K562 (cell line): ENCODE results near the gene TTC33. TPM values are rescaled to one million over a fixed set of nuclear protein-coding genes. Genes with fewer than 3 reads are reported as not detected.

Source experiments
- PHF20 ChIP-seq: fragments of 450-650 bp; IDR thresholded peaks from 2 replicates; pipeline ENCODE4 v1.6.1; 2018; ENCODE audit not compliant: partially characterized antibody
- SOX6 ChIP-seq: fragments of 450-650 bp; IDR thresholded peaks from 2 replicates; pipeline ENCODE4 v1.6.1; 2014; ENCODE audit warnings: mild to moderate bottlenecking
- TAF15 ChIP-seq: fragments of 200-400 bp; formaldehyde crosslinking; IDR thresholded peaks from 2 replicates; pipeline ENCODE4 v1.6.1; 2017; ENCODE audit warnings: mild to moderate bottlenecking, low read depth, low read length, moderate library complexity
- ZEB2 ChIP-seq: fragments of 450-650 bp; IDR thresholded peaks from 2 replicates; pipeline ENCODE4 v1.6.1; 2016
- polyA plus RNA-seq, 8 experiments: library from polyadenylated mRNA; depleted of rRNA in 4 of 8; stranded (reverse) in 5 of 8; unstranded in 3 of 8; fragments of >200 nt; fragmentation: Nextera tagmentation in 2 of 8; fragmentation: Illumina TruSeq in 1 of 8; extraction: Ambion mirVana in 2 of 8; extraction: Trizol in 1 of 8; gene quantifications; 2 replicates each; pipeline versions ENCODE4 v1.2.1 to v1.2.3, GENCODE V29; 2011 to 2014; ENCODE audit warnings: inconsistent platforms in 1 of 8, missing spikeins in 1 of 8
- total RNA-seq, 7 experiments: library from RNA; depleted of rRNA in 6 of 7; stranded (reverse); fragments of >200 nt in 6 of 7; fragmentation: Illumina TruSeq in 2 of 7; extraction: Trizol in 2 of 7; gene quantifications; 2 replicates each; pipeline versions ENCODE4 v1.2.1 to v1.2.3, GENCODE V29; 2011 to 2021; ENCODE audit warnings: low replicate concordance in 1 of 7
- TF ChIP-seq, protein P1 (sequence below), 2 experiments: fragments of 450-650 bp; IDR thresholded peaks; 2 replicates each; pipeline ENCODE4 v1.6.1; 2016; ENCODE audit warnings: mild to moderate bottlenecking in 2 of 2, borderline replicate concordance in 1 of 2, low read depth in 1 of 2, moderate library complexity in 1 of 2
- TF ChIP-seq, protein P2 (sequence below): fragments of 250-450 bp; sonication (Bioruptor Pico); IDR thresholded peaks from 2 replicates; pipeline ENCODE4 v1.5.0; 2022; ENCODE audit warnings: mild to moderate bottlenecking

TTC33 gene
- total and polyA plus RNA-seq, 9 of the 15 experiments (the other 6 are each of a cell fraction or from before 2014, with no cell fraction given): 11.5 to 24.9 (median 21.1) TPM

DNA sequence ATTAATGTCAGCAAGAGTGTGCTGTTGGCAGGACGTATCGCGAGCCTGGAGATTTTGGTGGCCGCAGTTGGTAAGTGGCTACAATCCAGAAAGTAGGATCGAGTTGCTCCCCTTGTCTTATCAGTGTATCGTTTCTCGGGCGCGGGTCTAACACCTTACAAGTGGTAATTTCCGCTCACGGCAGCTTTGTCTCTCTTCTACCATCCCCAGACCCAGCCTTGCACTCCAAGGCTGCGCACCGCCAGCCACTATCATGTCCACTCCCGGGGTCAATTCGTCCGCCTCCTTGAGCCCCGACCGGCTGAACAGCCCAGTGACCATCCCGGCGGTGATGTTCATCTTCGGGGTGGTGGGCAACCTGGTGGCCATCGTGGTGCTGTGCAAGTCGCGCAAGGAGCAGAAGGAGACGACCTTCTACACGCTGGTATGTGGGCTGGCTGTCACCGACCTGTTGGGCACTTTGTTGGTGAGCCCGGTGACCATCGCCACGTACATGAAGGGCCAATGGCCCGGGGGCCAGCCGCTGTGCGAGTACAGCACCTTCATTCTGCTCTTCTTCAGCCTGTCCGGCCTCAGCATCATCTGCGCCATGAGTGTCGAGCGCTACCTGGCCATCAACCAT is 74.9 kb downstream of the TTC33 start (continued):
- TF ChIP-seq, protein P1, sequence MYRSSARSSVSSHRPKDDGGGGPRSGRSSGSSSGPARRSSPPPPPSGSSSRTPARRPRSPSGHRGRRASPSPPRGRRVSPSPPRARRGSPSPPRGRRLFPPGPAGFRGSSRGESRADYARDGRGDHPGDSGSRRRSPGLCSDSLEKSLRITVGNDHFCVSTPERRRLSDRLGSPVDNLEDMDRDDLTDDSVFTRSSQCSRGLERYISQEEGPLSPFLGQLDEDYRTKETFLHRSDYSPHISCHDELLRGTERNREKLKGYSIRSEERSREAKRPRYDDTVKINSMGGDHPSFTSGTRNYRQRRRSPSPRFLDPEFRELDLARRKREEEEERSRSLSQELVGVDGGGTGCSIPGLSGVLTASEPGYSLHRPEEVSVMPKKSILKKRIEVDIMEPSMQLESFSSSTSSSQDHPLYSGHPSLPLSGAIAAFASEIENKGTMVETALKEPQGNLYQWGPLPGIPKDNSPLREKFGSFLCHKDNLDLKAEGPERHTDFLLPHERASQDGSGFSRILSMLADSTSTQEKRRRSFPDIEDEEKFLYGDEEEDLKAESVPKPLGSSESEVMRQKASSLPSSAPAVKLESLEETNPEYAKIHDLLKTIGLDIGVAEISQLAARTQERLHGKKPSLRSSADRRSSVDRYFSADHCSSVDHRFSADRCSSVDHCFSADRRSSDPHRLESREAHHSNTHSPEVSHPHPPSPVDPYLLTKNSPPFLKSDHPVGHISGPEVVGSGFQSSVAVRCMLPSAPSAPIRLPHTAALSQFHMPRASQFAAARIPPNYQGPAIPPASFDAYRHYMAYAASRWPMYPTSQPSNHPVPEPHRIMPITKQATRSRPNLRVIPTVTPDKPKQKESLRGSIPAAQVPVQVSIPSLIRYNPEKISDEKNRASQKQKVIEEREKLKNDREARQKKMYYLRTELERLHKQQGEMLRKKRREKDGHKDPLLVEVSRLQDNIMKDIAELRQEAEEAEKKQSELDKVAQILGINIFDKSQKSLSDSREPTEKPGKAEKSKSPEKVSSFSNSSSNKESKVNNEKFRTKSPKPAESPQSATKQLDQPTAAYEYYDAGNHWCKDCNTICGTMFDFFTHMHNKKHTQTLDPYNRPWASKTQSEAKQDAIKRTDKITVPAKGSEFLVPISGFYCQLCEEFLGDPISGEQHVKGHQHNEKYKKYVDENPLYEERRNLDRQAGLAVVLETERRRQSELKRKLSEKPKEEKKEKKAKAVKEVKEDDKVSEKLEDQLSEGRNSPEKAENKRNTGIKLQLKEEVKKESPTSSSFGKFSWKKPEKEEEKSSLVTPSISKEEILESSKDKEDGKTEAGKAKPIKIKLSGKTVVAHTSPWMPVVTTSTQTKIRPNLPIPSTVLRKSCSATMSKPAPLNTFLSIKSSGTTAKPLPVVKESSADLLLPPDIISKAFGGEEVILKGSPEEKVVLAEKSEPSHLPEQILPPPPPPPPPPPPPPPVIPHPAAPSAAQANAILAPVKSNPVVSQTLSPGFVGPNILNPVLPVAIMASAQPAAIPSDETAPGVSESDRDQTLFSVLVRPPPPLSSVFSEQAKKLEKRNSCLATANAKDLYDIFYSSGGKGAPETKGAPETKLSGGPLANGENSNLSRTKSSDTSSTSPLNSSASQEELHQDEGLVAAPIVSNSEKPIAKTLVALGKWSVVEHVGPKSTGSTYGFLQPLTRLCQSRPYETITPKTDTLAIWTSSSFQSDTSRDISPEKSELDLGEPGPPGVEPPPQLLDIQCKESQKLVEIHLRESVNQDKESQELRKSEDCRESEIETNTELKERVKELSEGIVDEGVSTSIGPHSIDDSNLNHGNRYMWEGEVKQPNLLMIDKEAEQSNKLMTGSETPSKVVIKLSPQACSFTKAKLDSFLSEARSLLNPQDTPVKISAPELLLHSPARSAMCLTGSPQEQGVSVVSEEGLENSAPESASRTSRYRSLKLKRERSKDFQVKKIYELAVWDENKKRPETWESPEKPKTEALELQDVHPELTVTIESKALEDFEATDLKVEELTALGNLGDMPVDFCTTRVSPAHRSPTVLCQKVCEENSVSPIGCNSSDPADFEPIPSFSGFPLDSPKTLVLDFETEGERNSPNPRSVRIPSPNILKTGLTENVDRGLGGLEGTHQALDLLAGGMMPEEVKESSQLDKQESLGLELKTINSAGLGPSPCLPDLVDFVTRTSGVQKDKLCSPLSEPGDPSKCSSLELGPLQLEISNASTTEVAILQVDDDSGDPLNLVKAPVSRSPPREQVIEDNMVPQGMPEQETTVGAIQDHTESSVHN (IDR thresholded peaks at IDR 0.05; ENCODE audit: borderline replicate concordance in 1 of 2, low read depth in 1 of 2): no peak
- TF ChIP-seq PHF20: no peak
- TF ChIP-seq TAF15: no peak
- TF ChIP-seq ZEB2: no peak
- TF ChIP-seq, protein P2, sequence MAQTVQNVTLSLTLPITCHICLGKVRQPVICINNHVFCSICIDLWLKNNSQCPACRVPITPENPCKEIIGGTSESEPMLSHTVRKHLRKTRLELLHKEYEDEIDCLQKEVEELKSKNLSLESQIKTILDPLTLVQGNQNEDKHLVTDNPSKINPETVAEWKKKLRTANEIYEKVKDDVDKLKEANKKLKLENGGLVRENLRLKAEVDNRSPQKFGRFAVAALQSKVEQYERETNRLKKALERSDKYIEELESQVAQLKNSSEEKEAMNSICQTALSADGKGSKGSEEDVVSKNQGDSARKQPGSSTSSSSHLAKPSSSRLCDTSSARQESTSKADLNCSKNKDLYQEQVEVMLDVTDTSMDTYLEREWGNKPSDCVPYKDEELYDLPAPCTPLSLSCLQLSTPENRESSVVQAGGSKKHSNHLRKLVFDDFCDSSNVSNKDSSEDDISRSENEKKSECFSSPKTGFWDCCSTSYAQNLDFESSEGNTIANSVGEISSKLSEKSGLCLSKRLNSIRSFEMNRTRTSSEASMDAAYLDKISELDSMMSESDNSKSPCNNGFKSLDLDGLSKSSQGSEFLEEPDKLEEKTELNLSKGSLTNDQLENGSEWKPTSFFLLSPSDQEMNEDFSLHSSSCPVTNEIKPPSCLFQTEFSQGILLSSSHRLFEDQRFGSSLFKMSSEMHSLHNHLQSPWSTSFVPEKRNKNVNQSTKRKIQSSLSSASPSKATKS (CRISPR knock-in tag): no peak
- TF ChIP-seq SOX6: no peak
- TF ChIP-seq, all 486 proteins: peak for 0
